H7 (cell line): ENCODE results near the gene GYS1. TPM values are rescaled to one million over a fixed set of nuclear protein-coding genes. Genes with fewer than 3 reads are reported as not detected.

ENCODE experiments used
- DNase-seq: peaks from one replicate; pipeline ENCODE4 v3.0.0; 2012
- H3K27me3 ChIP-seq: 2 replicates; pipeline ENCODE4 v1.6.0; 2011; ENCODE audit warnings: mild to moderate bottlenecking, low read length; ENCODE audit not compliant: control insufficient read depth, insufficient read depth
- H3K36me3 ChIP-seq: replicated peaks from 2 replicates; pipeline ENCODE4 v1.5.1; 2011; ENCODE audit warnings: low read length; ENCODE audit not compliant: control insufficient read depth, insufficient read depth
- H3K4me3 ChIP-seq: 2 replicates; pipeline ENCODE4 v1.5.1; 2011; ENCODE audit warnings: low read depth, mild to moderate bottlenecking, control low read depth, low read length, moderate library complexity; ENCODE audit not compliant: insufficient read depth
- total RNA-seq: library from RNA; depleted of rRNA; stranded (reverse); fragments of >200 nt; shearing (Covaris generic); gene quantifications from 2 replicates; pipeline ENCODE4 v1.2.3, GENCODE V29; 2014

GYS1 gene
- total RNA-seq, 1 experiment from 2014 or later = 50.2 TPM

DNA sequence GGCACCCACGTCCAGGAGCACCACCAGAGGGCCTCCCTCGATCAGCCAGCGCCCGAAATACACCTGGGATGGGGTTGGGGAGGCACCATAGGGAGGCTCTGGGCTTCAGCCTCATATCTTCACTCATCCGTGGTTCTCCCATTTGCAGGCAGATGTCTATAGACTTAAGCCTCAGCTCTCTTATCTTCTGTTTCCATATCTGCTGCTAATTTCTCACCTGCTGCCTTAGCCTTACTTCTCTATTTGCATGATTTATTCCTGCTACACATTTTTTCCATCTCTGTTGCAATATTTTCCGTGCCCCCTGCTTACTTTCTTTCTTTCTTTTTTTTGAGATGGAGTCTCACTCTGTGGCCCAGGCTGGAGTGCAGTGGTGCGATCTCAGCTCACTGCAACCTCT lies 5.8 kb downstream of the GYS1 start:
- Histone ChIP-seq H3K36me3 (peaks cover 10% of the 10 kb centered on the region), H3K27me3 (no peaks in the 10 kb centered on the region), H3K4me3 (no peak overlapping the region)
- no peak for DNase-seq

DNA sequence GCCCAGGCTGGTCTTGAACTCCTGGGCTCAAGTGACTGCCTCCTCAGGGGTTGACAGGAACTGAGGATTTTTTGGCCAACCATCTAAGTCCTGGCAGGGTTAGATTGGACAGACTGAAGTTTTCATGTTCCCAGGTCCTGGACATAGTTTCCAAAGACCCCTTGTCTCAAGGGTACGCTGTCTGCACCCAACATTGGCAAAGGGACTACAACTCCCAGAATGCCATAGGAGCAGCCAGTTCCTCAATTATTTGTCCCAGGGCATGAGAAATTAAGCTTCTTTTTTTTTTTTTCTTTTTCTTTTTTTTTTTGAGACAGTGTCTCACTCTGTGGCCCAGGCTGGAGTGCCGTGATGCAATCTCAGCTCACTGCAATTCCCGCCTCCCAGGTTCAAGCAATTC lies 6.9 kb downstream of the GYS1 start:
- peaks cover 10% of the 10 kb centered on the region for H3K36me3 ChIP-seq
- DNase-seq = no peak
- no peaks in the 10 kb centered on the region for H3K27me3 ChIP-seq
- no peak overlapping the region for H3K4me3 ChIP-seq

DNA sequence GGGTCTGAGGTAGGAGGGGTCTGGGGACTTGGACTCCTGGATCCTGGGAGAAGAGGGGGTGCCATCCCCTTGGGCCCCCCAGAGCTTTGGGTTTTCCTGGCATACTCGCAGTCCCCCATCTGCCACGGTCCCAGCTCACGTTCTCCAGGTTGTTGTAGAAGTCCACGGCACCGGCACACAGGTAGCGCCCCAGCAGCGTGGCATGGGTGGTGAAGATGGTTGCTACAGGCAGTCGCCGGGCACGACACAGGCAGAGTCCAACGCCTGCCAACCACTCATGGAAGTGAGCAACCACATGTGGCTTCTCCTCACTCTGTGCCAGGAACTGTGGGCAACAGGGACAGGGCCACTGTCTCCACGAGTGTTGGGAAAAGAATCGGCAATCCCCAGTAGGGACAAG lies 7.4 kb downstream of the GYS1 start:
- Histone ChIP-seq H3K36me3 (peaks cover 9% of the 10 kb centered on the region), H3K27me3 (no peaks in the 10 kb centered on the region), H3K4me3 (no peak overlapping the region)
- no peak for DNase-seq

DNA sequence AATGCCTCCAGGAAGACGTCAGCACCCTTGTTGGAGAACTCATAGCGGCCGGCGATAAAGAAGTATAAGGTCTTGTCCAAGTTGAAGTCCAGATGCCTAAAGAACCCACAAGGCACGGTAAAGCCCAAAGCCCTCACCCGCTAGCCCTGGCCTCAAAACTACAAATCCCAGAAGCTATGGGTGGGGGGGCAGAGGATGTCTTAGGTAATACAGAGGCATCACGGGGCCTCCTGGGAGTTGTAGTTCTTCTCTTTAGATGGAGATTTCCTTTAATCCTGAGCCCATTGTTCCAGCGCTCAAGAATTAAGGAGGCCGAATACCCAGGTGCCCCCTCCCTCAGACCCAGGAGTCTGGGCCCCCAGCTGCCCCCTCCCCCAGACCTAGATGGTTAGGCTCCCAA lies 10.8 kb downstream of the GYS1 start:
- Histone ChIP-seq H3K36me3 (peaks cover 7% of the 10 kb centered on the region), H3K27me3 (no peaks in the 10 kb centered on the region), H3K4me3 (no peak overlapping the region)
- DNase-seq = no peak

DNA sequence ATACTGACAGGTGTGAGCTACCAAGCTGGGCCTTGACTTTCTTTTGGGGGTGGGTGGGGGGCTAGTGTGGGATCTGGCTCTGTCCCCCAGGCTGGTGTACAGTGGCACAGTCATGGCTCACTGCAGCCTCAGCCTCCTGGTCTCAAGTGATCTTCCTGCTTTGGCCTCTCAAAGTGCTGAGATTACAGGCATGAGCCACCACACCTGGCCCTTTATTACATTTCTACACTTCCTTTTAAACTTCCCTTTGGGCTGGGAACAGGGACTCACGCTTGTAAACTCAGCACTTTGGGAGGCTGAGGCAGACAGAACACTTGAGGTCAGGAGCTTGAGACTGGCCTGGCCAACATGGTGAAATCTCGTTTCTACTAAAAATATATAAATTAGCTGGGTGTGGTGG lies 16.0 kb downstream of the GYS1 start:
- peaks cover 12% of the 10 kb centered on the region for H3K36me3 ChIP-seq
- no peaks in the 10 kb centered on the region for H3K27me3 ChIP-seq
- no peak overlapping the region for H3K4me3 ChIP-seq
- no peak for DNase-seq

DNA sequence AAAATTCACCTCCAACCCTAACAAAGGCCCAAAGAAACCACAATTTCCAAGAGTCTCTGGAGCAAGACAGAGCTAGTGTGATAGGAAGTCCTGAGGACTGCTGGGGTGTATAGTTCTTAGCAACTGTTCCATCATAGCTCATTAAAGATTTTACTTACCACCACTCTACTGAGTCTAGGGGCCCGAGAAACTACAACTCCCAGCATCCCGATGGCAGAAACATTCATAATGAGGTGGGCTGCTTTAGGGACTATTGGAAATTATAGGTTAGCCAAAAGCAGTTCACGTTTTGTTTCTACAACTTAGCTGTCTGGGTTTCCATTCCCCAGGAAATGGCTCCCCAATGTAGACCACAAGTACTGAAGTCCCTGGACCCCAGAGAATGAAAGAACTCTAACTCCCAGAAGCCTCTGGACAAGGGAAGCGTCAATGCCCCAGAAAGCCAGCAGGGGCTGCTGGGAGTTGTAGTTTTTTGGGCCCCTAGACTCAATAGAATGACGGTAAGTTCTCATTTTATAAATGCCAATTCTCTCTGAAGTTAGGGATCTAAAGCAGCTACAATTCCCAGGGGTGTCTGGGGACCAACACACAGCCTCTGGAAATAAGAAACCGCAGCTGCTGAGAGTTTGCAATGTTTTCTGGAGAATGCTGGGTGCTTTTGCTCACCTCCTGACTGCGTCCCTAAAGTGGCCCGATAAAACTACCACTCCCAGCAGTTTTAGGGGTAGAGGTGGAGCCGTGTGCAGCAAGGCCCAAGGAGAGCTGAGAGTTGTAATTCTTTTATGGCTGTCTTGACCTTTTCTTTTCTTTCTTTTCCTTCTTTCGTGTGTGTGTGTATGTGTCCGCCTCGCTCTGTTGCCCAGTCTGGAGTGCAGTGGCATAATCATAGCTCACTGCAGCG lies 16.9 kb downstream of the GYS1 start:
- H3K36me3 ChIP-seq = peaks cover 12% of the 10 kb centered on the region
- DNase-seq = peak; percentile 83
- H3K4me3 ChIP-seq = no peak overlapping the region
- no peaks in the 10 kb centered on the region for H3K27me3 ChIP-seq

DNA sequence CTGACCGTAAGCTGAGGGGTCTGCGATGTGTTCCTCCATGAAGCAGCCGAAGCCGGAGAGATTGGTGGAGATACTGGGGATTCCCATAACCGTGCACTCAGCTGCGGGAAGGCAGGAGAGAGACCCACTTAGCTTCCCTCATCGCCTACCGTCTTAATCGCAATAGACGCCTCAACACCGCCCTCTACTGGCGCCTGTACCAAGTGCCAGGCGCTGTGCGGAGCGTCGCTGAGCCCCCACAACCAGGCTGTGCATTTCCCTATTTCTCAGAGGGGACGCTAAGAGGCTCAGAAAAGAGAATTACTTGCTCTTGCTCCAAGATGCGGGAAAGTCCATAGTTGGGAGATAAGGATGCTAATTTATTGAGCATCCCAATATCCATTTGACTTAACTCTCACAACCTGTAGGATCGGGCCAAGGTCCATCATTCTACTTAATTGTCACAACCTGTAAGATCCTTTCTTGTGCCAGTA lies 22.1 kb downstream of the GYS1 start:
- Histone ChIP-seq H3K4me3 (no peak overlapping the region), H3K27me3 (no peaks in the 10 kb centered on the region), H3K36me3 (peaks cover 23% of the 10 kb centered on the region)
- DNase-seq = peak; percentile 92

DNA sequence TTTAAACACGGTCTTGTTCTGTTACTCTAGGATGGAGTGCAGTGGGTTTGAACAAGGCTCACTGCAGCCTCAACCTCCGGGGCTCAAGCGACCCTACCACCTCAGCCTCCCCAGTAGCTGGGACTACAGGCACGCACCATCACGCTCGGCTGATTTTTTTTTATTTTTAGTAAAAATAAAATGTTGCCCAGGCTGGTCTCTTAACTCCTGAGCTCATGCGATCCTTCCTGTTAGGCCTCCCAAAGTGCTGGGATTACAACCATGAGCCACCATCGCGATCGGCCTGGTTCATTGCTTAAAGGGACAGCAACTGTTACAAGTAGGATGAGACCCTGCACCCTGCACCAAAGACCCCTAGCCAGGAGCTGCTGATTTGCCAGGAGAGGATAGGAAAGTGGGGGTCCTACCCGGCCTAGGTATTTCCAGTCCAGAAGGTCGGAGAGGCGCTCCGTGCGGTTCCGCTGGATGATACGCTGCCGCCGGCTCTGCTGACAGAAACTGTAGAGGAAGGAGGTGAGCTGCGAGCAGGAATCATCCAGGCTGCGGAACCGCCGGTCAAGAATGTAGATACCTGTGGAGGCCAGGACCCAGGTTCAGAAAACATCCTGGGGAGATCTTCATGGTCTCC lies 22.9 kb downstream of the GYS1 start:
- H3K27me3 ChIP-seq = no peaks in the 10 kb centered on the region
- no peak for DNase-seq
- peaks cover 25% of the 10 kb centered on the region for H3K36me3 ChIP-seq
- H3K4me3 ChIP-seq = no peak overlapping the region

DNA sequence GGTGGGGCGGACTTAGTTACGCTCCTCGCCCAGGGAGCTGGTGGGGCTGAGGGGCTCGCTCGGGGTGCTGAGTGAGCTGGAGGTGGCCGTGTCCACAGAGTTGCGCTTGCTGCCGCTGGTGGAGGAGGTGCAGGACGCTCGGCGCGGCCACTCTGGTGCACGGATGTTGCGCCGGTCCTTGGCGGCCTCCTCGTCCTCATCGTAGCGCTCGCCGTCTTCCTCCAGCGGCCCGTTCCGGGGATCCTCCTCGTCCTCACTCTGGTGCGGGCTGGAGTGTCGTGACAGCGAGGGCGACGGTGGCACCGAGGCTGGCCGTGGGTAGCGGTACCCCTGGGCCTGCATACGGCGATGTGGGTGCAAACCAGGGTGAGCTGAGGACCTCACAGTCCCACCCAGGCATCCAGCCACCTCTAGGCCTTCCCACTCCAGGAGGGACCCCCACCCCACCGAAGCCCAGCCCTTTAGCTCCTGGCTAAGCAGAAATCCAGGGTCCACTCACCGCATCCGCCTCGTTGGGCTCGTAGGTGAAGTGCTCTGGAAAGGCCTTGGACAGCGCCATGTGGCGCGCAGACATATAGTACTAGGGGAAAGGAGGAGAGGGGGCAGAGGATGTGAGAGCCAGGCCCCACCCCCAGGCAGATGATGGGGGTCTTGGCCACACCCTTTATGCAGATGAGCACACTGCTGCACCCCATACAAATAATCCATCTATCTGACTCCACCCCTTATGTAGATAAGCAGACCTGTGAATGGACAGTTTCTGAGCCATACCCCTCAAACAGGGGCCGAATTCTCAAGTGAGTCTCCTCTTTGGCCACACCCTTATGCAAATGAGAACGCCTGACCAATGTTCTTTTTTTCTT lies 23.6 kb downstream of the GYS1 start:
- no peak overlapping the region for H3K4me3 ChIP-seq
- peaks cover 25% of the 10 kb centered on the region for H3K36me3 ChIP-seq
- no peaks in the 10 kb centered on the region for H3K27me3 ChIP-seq
- DNase-seq = peak; percentile 85

DNA sequence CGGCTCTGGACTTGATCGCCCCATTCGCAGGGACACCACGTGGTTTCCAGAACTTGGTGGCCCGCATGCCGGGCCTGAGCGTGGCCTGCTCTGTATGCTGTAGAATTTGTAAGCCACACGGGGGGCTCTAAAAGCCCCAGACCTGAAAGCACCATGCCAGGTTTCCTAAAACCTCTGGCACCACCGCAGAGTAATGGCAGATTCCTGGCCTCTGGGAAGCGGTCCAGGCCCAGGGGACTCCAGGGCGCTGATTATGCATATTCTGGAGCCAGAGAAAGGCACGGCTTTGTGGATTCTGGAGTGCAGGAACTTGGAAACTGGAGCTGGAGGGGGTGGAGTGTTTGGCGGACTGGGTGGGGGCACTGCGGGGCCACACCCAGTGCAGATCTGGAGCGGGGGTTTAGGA lies 24.3 kb downstream of the GYS1 start:
- Histone ChIP-seq H3K4me3 (no peak overlapping the region), H3K36me3 (peaks cover 19% of the 10 kb centered on the region), H3K27me3 (no peaks in the 10 kb centered on the region)
- DNase-seq = no peak

DNA sequence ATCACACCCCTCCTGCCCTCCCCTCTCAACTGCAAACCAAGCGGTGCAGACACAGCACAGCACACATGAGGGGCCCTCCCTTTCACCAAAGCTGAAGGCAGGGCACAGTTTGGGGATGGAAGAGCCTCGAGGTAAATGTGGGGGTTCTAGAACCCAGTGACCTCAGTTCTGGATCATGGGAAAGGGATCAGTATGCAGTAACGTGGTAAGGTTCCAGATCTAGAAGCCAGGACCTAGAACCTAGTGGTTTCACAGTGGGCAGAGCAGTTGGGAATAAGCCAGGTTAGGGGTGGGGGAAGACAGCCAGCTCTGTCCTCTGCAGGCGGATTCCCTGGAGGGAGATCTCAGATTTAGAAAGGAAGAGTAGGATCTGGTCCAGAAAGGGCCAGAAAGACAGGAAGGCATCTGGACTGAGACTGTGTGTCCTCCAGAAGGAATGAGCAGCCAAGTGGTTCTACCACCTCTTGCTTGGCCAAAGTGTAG lies 24.9 kb downstream of the GYS1 start:
- DNase-seq = no peak
- peaks cover 17% of the 10 kb centered on the region for H3K36me3 ChIP-seq
- H3K4me3 ChIP-seq = no peak overlapping the region
- no peaks in the 10 kb centered on the region for H3K27me3 ChIP-seq

DNA sequence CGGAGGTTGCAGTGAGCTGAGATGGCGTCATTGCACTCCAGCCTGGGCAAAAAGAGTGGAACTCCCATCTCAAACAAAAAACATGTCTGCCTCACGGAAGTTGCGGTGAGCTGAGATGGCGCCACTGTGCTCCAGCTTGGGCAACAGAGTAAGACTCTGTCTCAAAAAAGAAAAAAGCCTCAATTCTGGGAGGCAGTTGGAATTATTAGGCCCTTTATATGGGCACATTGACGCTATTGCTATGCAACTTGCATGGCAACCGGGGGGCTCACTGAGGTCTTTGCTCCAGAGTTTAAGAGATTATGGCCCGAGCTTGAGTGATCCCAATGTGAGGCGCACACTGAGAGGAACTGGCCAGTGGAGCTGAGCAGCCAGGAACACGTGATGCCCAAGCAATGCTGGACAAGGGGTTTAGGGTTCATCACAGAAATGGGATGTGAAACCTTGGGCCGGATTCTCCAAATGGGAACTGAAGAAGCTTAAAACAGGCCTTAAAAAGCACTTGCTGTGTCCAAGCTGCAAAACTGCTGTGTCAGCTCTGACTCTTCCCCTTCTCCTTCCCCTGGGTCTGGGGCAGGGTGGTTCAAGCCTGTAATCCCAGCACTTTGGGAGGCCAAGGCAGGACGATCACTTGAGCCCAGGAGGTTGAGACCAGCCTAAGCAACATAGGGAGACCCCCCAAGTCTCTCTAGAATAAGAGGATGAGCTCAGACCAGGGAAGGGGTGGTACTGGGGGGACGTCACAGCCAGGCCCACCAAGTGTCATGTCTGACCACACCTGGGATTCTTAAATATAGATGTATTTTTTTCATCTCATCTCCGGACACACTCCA lies 25.5 kb downstream of the GYS1 start:
- H3K27me3 ChIP-seq = no peaks in the 10 kb centered on the region
- peak; percentile 34 for DNase-seq
- no peak overlapping the region for H3K4me3 ChIP-seq
- H3K36me3 ChIP-seq = peaks cover 17% of the 10 kb centered on the region

DNA sequence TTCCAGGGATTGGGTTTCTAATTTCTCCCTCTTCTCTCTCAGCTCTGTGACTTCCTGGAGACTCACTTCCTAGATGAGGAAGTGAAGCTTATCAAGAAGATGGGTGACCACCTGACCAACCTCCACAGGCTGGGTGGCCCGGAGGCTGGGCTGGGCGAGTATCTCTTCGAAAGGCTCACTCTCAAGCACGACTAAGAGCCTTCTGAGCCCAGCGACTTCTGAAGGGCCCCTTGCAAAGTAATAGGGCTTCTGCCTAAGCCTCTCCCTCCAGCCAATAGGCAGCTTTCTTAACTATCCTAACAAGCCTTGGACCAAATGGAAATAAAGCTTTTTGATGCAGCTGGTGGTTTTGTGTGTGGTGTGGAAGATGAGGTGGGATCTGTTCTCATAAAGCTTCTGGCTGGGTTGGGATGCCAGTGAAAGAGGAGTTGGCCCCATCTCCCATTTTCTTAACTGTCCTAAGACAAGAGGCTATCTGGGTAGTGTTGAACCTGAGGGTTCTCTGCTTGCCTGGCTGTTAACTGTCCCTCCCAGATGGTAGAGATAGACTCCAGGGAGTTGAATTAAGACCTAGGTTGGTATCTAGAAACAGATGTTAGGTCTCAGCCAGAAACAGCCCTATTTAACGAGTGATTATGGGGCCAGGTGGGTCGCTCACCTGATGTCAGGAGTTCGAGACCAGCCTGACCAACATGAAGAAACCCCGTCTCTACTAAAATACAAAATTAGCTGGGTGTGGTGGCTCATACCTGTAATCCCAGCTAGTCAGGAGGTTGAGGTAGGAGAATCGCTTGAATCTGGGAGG lies 26.4 kb downstream of the GYS1 start:
- no peaks in the 10 kb centered on the region for H3K27me3 ChIP-seq
- peak overlapping the region; percentile 89 for H3K4me3 ChIP-seq
- H3K36me3 ChIP-seq = peaks cover 17% of the 10 kb centered on the region
- no peak for DNase-seq
